HEK293 (cell line): ENCODE results near the gene ZFP92.

Experiments
- CTCF ChIA-PET: fragments of 350-600 bp; formaldehyde crosslinking; extraction: SDS; loops from one replicate; lab custom pipeline; 2021; ENCODE audit warnings: antibody characterized with exemption; lab: Yijun Ruan, JAX
- POLR2A ChIA-PET: fragments of 300-600 bp; formaldehyde crosslinking; extraction: SDS; loops from one replicate; lab custom pipeline; 2020; ENCODE audit warnings: antibody characterized with exemption, inconsistent platforms; lab: Yijun Ruan, JAX
- H3K27ac ChIP-seq: fragments of 200-500 bp; sonication (Bioruptor generic); 2 replicates; pipeline ENCODE4 v1.5.1; 2014; ENCODE audit warnings: low read depth, low read length, control low read depth, inconsistent platforms; ENCODE audit errors: extremely low read depth
- H3K36me3 ChIP-seq, 2 experiments: fragments of 200-500 bp in 1 of 2; sonication (Bioruptor generic) in 1 of 2; 1 replicate in 1 of 2; 2 replicates in 1 of 2; pipeline ENCODE4 v1.5.1; 2014 to 2017; ENCODE audit warnings: inconsistent platforms in 2 of 2, low read length in 2 of 2; ENCODE audit not compliant: control insufficient read depth in 2 of 2, insufficient read depth in 1 of 2
- H3K4me1 ChIP-seq: fragments of 200-500 bp; sonication (Bioruptor generic); 2 replicates; pipeline ENCODE4 v1.5.1; 2014; ENCODE audit warnings: mild to moderate bottlenecking, low read length, inconsistent platforms; ENCODE audit not compliant: control insufficient read depth, insufficient read depth
- H3K4me3 ChIP-seq: 2 replicates; pipeline ENCODE4 v1.5.1; 2011; ENCODE audit warnings: low read depth, mild to moderate bottlenecking, control low read depth, low read length, moderate library complexity
- H3K9me3 ChIP-seq: fragments of 200-500 bp; sonication (Bioruptor generic); 2 replicates; pipeline ENCODE4 v1.5.1; 2014; ENCODE audit warnings: low read depth, low read length, inconsistent platforms; ENCODE audit not compliant: control insufficient read depth, insufficient read depth
- HOXA7 ChIP-seq: sonication (generic); formaldehyde crosslinking; IDR thresholded peaks from 2 replicates; pipeline ENCODE4 v1.8.1; 2022; ENCODE audit warnings: missing genetic modification reagents, borderline replicate concordance
- KLF10 ChIP-seq: fragments of 450-650 bp; IDR thresholded peaks from 2 replicates; pipeline ENCODE4 v1.5.1; 2018; ENCODE audit warnings: missing biosample characterization, mild to moderate bottlenecking, missing genetic modification characterization
- KLF17 ChIP-seq: fragments of 450-650 bp; formaldehyde crosslinking; IDR thresholded peaks from 2 replicates; pipeline ENCODE4 v1.5.1; 2016; ENCODE audit warnings: missing biosample characterization, missing genetic modification characterization
- KLF8 ChIP-seq: fragments of 450-650 bp; formaldehyde crosslinking; IDR thresholded peaks from 2 replicates; pipeline ENCODE4 v1.5.1; 2016; ENCODE audit warnings: missing biosample characterization, missing genetic modification characterization
- SCRT1 ChIP-seq: fragments of 450-650 bp; formaldehyde crosslinking; IDR thresholded peaks from 2 replicates; pipeline ENCODE4 v1.5.1; 2016; ENCODE audit warnings: missing biosample characterization, missing genetic modification characterization, borderline replicate concordance
- SCRT2 ChIP-seq: fragments of 450-650 bp; formaldehyde crosslinking; IDR thresholded peaks from 2 replicates; pipeline ENCODE4 v1.5.1; 2016; ENCODE audit warnings: missing biosample characterization, missing genetic modification characterization
- ZBTB17 ChIP-seq: fragments of 450-650 bp; formaldehyde crosslinking; IDR thresholded peaks from 2 replicates; pipeline ENCODE4 v1.5.1; 2016; ENCODE audit warnings: missing biosample characterization, missing genetic modification characterization
- ZBTB21 ChIP-seq: fragments of 450-650 bp; formaldehyde crosslinking; IDR thresholded peaks from 2 replicates; pipeline ENCODE4 v1.5.1; 2017; ENCODE audit warnings: missing biosample characterization, missing genetic modification characterization
- ZIC2 ChIP-seq: fragments of 450-650 bp; formaldehyde crosslinking; IDR thresholded peaks from 2 replicates; pipeline ENCODE4 v1.5.1; 2016; ENCODE audit warnings: missing biosample characterization, missing genetic modification characterization
- ZNF132 ChIP-seq: fragments of 450-650 bp; formaldehyde crosslinking; IDR thresholded peaks from 2 replicates; pipeline ENCODE4 v1.5.1; 2017; ENCODE audit warnings: missing biosample characterization, missing genetic modification characterization, borderline replicate concordance
- ZNF18 ChIP-seq: fragments of 450-650 bp; formaldehyde crosslinking; IDR thresholded peaks from 2 replicates; pipeline ENCODE4 v1.5.1; 2016; ENCODE audit warnings: missing biosample characterization, missing genetic modification characterization
- ZNF223 ChIP-seq: fragments of 450-650 bp; formaldehyde crosslinking; IDR thresholded peaks from 2 replicates; pipeline ENCODE4 v1.5.1; 2016; ENCODE audit warnings: missing biosample characterization, missing genetic modification characterization
- ZNF26 ChIP-seq: fragments of 450-650 bp; formaldehyde crosslinking; IDR thresholded peaks from 2 replicates; pipeline ENCODE4 v1.5.1; 2016; ENCODE audit warnings: missing biosample characterization, missing genetic modification characterization
- ZNF280D ChIP-seq: fragments of 450-650 bp; formaldehyde crosslinking; IDR thresholded peaks from 2 replicates; pipeline ENCODE4 v1.5.1; 2016; ENCODE audit warnings: missing biosample characterization, missing genetic modification characterization
- ZNF423 ChIP-seq: fragments of 450-650 bp; formaldehyde crosslinking; IDR thresholded peaks from 2 replicates; pipeline ENCODE4 v1.5.1; 2016; ENCODE audit warnings: missing biosample characterization, missing genetic modification characterization
- ZNF449 ChIP-seq: fragments of 450-650 bp; formaldehyde crosslinking; IDR thresholded peaks from 2 replicates; pipeline ENCODE4 v1.5.1; 2017; ENCODE audit warnings: missing biosample characterization, mild to moderate bottlenecking, missing genetic modification characterization, moderate library complexity
- ZNF518A ChIP-seq: fragments of 450-650 bp; formaldehyde crosslinking; conservative IDR thresholded peaks from 2 replicates; pipeline ENCODE4 v1.5.1; 2016; ENCODE audit warnings: low read depth, missing biosample characterization, missing genetic modification characterization
- ZNF600 ChIP-seq: fragments of 450-650 bp; formaldehyde crosslinking; IDR thresholded peaks from 2 replicates; pipeline ENCODE4 v1.5.1; 2016; ENCODE audit warnings: missing biosample characterization, missing genetic modification characterization
- ZXDB ChIP-seq: fragments of 450-650 bp; formaldehyde crosslinking; IDR thresholded peaks from 2 replicates; pipeline ENCODE4 v1.5.1; 2016; ENCODE audit warnings: missing biosample characterization, missing genetic modification characterization

ZFP92 gene

GRCh38 chrX:153411255-153411987 is at the start of gene ZFP92:
TSS of gene ZFP92 (plus strand) at chrX:153411472. CDS start at chrX:153418323, 6,851 bp downstream.
- Histone ChIP-seq H3K4me1 (no peaks in the 10 kb centered on the region; the same call in 1 of the 2 replicates), H3K9me3 (no peaks in the 10 kb centered on the region), H3K36me3 (no peaks in the 10 kb centered on the region), H3K27ac (no peak within 1 kb of the TSS), H3K4me3 (peak within 1 kb of the TSS; percentile 31)
- ChIA-PET POLR2A (no interaction called here), CTCF (no interaction called here)
- no peak for TF ChIP-seq ZNF223 (tag by site-specific recombination)
- TF ChIP-seq ZNF600, result no peak
- TF ChIP-seq KLF10, result no peak
- TF ChIP-seq HOXA7 (CRISPR knock-in tag), result no peak
- TF ChIP-seq ZBTB21 (tag by site-specific recombination), result no peak
- no peak for TF ChIP-seq ZNF18 (tag by site-specific recombination)
- TF ChIP-seq ZNF132, result no peak

GRCh38 chrX:153361781-153362397 is 49.4 kb upstream of the ZFP92 start:
- Histone ChIP-seq H3K36me3 (no peaks in the 10 kb centered on the region), H3K9me3 (no peaks in the 10 kb centered on the region), H3K4me1 (no peaks in the 10 kb centered on the region; the same call in 1 of the 2 replicates), H3K4me3 (no peak overlapping the region), H3K27ac (no peak overlapping the region)
- CTCF ChIA-PET, result interaction anchor here (0.6 to 1.3 kb wide), 4 partner anchors 9 to 329 kb away, joined by 3 to 4 read pairs (median 3); no protein-coding TSS in a partner anchor
- POLR2A ChIA-PET, result interaction anchor here (1.5 kb wide), 1 partner anchor 16 kb away, joined by 4 read pairs; no protein-coding TSS in a partner anchor
- TF ChIP-seq ZNF449 (tag by site-specific recombination) (no peak), ZNF26 (tag by site-specific recombination) (no peak), SCRT2 (peak; percentile 93), ZNF280D (tag by site-specific recombination) (no peak), ZNF423 (tag by site-specific recombination) (no peak), KLF8 (no peak), ZIC2 (tag by site-specific recombination) (no peak), ZNF518A (tag by site-specific recombination) (no peak), ZXDB (tag by site-specific recombination) (no peak), SCRT1 (peak; percentile 86; the same call in 1 of the 2 replicates), KLF17 (tag by site-specific recombination) (no peak), ZBTB21 (tag by site-specific recombination) (no peak), ZBTB17 (tag by site-specific recombination) (no peak)
